Gastrocnemius medialis (tissue), 4 donors: ENCODE measurements around the gene PGM2. TPM values are rescaled to one million over a fixed set of nuclear protein-coding genes. Genes with fewer than 3 reads are reported as not detected.

Experiments
- ATAC-seq, 2 donors: fragments of 150-250 bp; one replicate each; pipeline ENCODE4 v1.9.1; 2016
- DNase-seq, 2 donors: peaks; one replicate each; pipeline ENCODE4 v3.0.0-alpha.2; 2019
- H3K27ac ChIP-seq, 4 donors: fragments of 200-600 bp; sonication (generic); 1 replicate in 1 of 4; 2 replicates in 3 of 4; pipeline ENCODE4 v1.5.1; 2016 to 2018; ENCODE audit warnings: mild to moderate bottlenecking in 2 of 4, moderate library complexity in 1 of 4
- H3K27me3 ChIP-seq, 3 donors: fragments of 200-600 bp; sonication (generic) in 2 of 3; 1 replicate in 1 of 3; 2 replicates in 2 of 3; pipeline versions ENCODE4 v1.5.1 to v1.6.0; 2016 to 2019; ENCODE audit warnings: mild to moderate bottlenecking in 1 of 3, moderate library complexity in 1 of 3
- H3K36me3 ChIP-seq, 2 donors: fragments of 200-600 bp; sonication (generic) in 1 of 2; one replicate each; pipeline ENCODE4 v1.5.1; 2017 to 2018
- H3K4me1 ChIP-seq, 2 donors: fragments of 200-600 bp; sonication (generic) in 1 of 2; one replicate each; pipeline ENCODE4 v1.5.1; 2016 to 2017; ENCODE audit warnings: mild to moderate bottlenecking in 2 of 2
- H3K4me3 ChIP-seq, 4 donors: fragments of 200-600 bp; sonication (generic) in 3 of 4; 1 replicate in 1 of 4; 2 replicates in 3 of 4; pipeline ENCODE4 v1.5.1; 2016 to 2019; ENCODE audit warnings: mild to moderate bottlenecking in 2 of 4
- H3K9me3 ChIP-seq, 3 donors: fragments of 200-600 bp; sonication (generic) in 2 of 3; 1 replicate in 1 of 3; 2 replicates in 2 of 3; pipeline ENCODE4 v1.5.1; 2016 to 2019
- POLR2A ChIP-seq, 2 donors: fragments of 450-650 bp; IDR thresholded peaks; one replicate each; pipeline ENCODE4 v1.6.1; 2017; ENCODE audit warnings: antibody characterized with exemption in 2 of 2, mild to moderate bottlenecking in 2 of 2, moderate library complexity in 2 of 2
- in situ Hi-C, 4 donors: fragments of 200-750 bp; cut with MboI; loops; one replicate each; pipeline versions ENCODE4 v1.15.0 to v1.8.0; 2017; ENCODE audit warnings: low sequenced_read_pairs in 4 of 4
- intact Hi-C: fragments of 100-400 bp; cut with DNase I; formaldehyde crosslinking; loops from one replicate; pipeline ENCODE4 v1.15.1; 2023; ENCODE audit warnings: low total_unique reads
- total RNA-seq, 4 donors: library from RNA; depleted of rRNA; stranded (reverse); fragments of >200 nt; gene quantifications; one replicate each; pipeline versions ENCODE4 v1.1.0 to v1.2.3, GENCODE V29; 2016
- TF ChIP-seq, protein P1 (sequence below), 5 experiments: fragments of 450-650 bp in 3 of 5; fragments of 200-600 bp in 2 of 5; sonication (generic) in 2 of 5; IDR thresholded peaks in 4 of 5; conservative IDR thresholded peaks in 1 of 5; 1 replicate in 4 of 5; 2 replicates in 1 of 5; pipeline ENCODE4 v1.5.1; 2016 to 2019; ENCODE audit warnings: antibody characterized with exemption in 5 of 5, mild to moderate bottlenecking in 3 of 5, moderate library complexity in 3 of 5

The PGM2 gene
- total RNA-seq, 4 donors from 2014 or later: 0.92 to 3.7 (median 2.1) TPM

GRCh38 chr4:37795581-37796195 is 30.8 kb upstream of the PGM2 start:
- Histone ChIP-seq H3K4me3 (no peak overlapping the region), H3K27me3 (no peaks in the 10 kb centered on the region), H3K9me3 (no peaks in the 10 kb centered on the region), H3K36me3 (no peaks in the 10 kb centered on the region), H3K27ac (no peak overlapping the region), H3K4me1 (peaks cover 19 to 23% of the 10 kb centered on the region in 2 donors)
- TF ChIP-seq, protein P1, sequence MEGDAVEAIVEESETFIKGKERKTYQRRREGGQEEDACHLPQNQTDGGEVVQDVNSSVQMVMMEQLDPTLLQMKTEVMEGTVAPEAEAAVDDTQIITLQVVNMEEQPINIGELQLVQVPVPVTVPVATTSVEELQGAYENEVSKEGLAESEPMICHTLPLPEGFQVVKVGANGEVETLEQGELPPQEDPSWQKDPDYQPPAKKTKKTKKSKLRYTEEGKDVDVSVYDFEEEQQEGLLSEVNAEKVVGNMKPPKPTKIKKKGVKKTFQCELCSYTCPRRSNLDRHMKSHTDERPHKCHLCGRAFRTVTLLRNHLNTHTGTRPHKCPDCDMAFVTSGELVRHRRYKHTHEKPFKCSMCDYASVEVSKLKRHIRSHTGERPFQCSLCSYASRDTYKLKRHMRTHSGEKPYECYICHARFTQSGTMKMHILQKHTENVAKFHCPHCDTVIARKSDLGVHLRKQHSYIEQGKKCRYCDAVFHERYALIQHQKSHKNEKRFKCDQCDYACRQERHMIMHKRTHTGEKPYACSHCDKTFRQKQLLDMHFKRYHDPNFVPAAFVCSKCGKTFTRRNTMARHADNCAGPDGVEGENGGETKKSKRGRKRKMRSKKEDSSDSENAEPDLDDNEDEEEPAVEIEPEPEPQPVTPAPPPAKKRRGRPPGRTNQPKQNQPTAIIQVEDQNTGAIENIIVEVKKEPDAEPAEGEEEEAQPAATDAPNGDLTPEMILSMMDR (IDR thresholded peaks at IDR 0.05 in 4 of 5, conservative IDR thresholded peaks at IDR 0.05 in 1 of 5): no peak
- TF ChIP-seq POLR2A (IDR thresholded peaks at IDR 0.05): no peak
- in situ Hi-C loops: loop anchor here in 2 of 4 donors (10.0 kb wide), 2 partner anchors 61 to 191 kb away; no protein-coding TSS in a partner anchor
- intact Hi-C loops: loop anchor here (5.0 kb wide), 1 partner anchor 78 kb away; no protein-coding TSS in a partner anchor
- ATAC-seq (no peak), DNase-seq (no peak)

DNA sequence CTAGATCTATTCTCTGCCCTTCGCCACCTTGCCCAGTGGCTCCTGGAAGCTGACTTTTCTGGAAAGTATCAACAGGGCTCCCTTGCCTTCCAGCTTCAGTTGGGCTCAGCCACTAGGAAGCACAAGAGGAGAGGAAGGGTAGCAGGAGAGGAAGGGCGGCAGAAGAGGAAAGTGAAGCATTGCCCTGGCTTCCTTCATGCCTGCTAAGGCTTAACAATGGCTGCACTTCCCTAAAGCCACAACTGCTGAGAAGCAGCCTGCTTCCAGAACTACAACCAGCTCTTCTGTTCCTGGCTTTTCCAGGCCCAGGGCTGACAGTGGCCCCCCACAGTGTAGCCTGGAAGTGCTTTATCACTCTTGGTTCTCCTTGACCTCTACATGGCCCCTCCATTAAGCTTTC is 29.1 kb upstream of the PGM2 start:
- H3K27me3 ChIP-seq: no peaks in the 10 kb centered on the region
- no peaks in the 10 kb centered on the region for H3K36me3 ChIP-seq
- intact Hi-C loops (loop anchor here (5.0 kb wide), 1 partner anchor 80 kb away; no protein-coding TSS in a partner anchor), in situ Hi-C loops (loop anchor here in 2 of 4 donors (10.0 kb wide), 2 partner anchors 63 to 193 kb away; no protein-coding TSS in a partner anchor)
- no peaks in the 10 kb centered on the region for H3K9me3 ChIP-seq
- TF ChIP-seq, protein P1 (IDR thresholded peaks at IDR 0.05 in 4 of 5, conservative IDR thresholded peaks at IDR 0.05 in 1 of 5): no peak
- TF ChIP-seq POLR2A (IDR thresholded peaks at IDR 0.05): no peak
- peaks cover 19 to 23% of the 10 kb centered on the region in 2 donors for H3K4me1 ChIP-seq
- no peak for ATAC-seq
- peak overlapping the region in 2 of 4 donors; percentile 12 to 13 for H3K27ac ChIP-seq
- no peak for DNase-seq
- no peak overlapping the region for H3K4me3 ChIP-seq

GRCh38 chr4:37797923-37798322 is 28.6 kb upstream of the PGM2 start:
- H3K27ac ChIP-seq: peak overlapping the region in 2 of 4 donors; percentile 12 to 13
- intact Hi-C loops: loop anchor here (5.0 kb wide), 1 partner anchor 81 kb away; no protein-coding TSS in a partner anchor
- ATAC-seq (peak; percentile 55 to 91), DNase-seq (no peak)
- H3K4me3 ChIP-seq: no peak overlapping the region
- H3K27me3 ChIP-seq: no peaks in the 10 kb centered on the region
- TF ChIP-seq, protein P1 (IDR thresholded peaks at IDR 0.05 in 4 of 5, conservative IDR thresholded peaks at IDR 0.05 in 1 of 5): no peak
- no peak for TF ChIP-seq POLR2A (IDR thresholded peaks at IDR 0.05)
- no peaks in the 10 kb centered on the region for H3K9me3 ChIP-seq
- no peaks in the 10 kb centered on the region for H3K36me3 ChIP-seq
- in situ Hi-C loops: loop anchor here in 2 of 4 donors (10.0 kb wide), 2 partner anchors 63 to 193 kb away; no protein-coding TSS in a partner anchor
- peaks cover 19 to 23% of the 10 kb centered on the region in 2 donors for H3K4me1 ChIP-seq

GRCh38 chr4:37798616-37799015 is 27.9 kb upstream of the PGM2 start:
- in situ Hi-C loops: loop anchor here in 2 of 4 donors (10.0 kb wide), 2 partner anchors 64 to 194 kb away; no protein-coding TSS in a partner anchor

DNA sequence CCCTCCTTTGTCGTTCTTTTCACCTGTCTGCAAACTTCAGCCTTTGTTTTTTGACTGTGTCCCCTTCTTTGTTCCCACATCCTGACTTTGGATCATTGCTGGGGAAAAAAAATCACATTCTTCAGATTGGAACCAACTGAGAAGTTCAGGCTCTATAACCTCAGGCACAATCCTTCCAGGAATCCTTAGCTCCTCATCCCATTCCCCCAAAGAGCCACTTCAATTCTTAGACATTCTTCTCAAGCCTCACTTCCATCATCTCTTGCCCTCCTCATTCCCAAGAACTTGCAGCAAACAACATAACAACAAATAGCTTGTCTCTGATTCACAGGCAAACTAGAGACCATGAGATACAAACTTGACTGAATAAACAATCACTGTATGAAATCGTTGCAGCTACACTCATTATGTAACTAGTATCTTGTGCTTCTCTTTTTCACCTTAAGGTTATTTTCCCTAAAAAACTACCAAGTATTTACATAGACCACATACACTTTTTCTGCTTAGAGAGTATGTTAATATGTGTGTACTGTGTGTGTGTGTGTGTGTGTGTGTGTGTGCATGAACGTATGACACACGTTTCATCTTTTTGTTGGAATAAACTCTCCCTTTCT is 26.4 kb upstream of the PGM2 start:
- intact Hi-C loops: loop anchor here (5.0 kb wide), 1 partner anchor 83 kb away; no protein-coding TSS in a partner anchor
- Histone ChIP-seq H3K27me3 (no peaks in the 10 kb centered on the region), H3K4me3 (no peak overlapping the region), H3K36me3 (no peaks in the 10 kb centered on the region), H3K27ac (no peak overlapping the region), H3K4me1 (peaks cover 16 to 23% of the 10 kb centered on the region in 2 donors), H3K9me3 (no peaks in the 10 kb centered on the region)
- TF ChIP-seq POLR2A (IDR thresholded peaks at IDR 0.05): no peak
- TF ChIP-seq, protein P1 (IDR thresholded peaks at IDR 0.05 in 4 of 5, conservative IDR thresholded peaks at IDR 0.05 in 1 of 5): no peak
- no peak for DNase-seq
- ATAC-seq: no peak
- in situ Hi-C loops: loop anchor here (5.0 to 10.0 kb wide), 7 partner anchors 65 to 235 kb away; partner anchors contain the start of gene TBC1D1 (in 1 of the 4)

More at GRCh38 chr4:37798616-37799015, 27.9 kb upstream of the PGM2 start:
- intact Hi-C loops: loop anchor here (5.0 kb wide), 1 partner anchor 81 kb away; no protein-coding TSS in a partner anchor
- TF ChIP-seq POLR2A (IDR thresholded peaks at IDR 0.05): no peak
- H3K9me3 ChIP-seq: no peaks in the 10 kb centered on the region
- H3K27me3 ChIP-seq: no peaks in the 10 kb centered on the region
- H3K4me1 ChIP-seq: peaks cover 19 to 23% of the 10 kb centered on the region in 2 donors
- no peak for DNase-seq
- H3K27ac ChIP-seq: no peak overlapping the region
- H3K4me3 ChIP-seq: no peak overlapping the region
- no peaks in the 10 kb centered on the region for H3K36me3 ChIP-seq
- ATAC-seq: no peak
